Spinal cord (tissue), 10 donors: ENCODE measurements around the gene POLG. TPM values are rescaled to one million over a fixed set of nuclear protein-coding genes. Genes with fewer than 3 reads are reported as not detected.

Experiments used
- DNase-seq, 6 donors: peaks; one replicate each; pipeline versions ENCODE4 v3.0.0 to v3.0.0-alpha.2; 2013 to 2015; ENCODE audit warnings: low spot score in 6 of 6, low read depth in 4 of 6
- H3K27ac ChIP-seq: one replicate; pipeline ENCODE4 v1.5.1; 2013; ENCODE audit warnings: low read depth, low read length, control low read depth
- H3K27me3 ChIP-seq: one replicate; pipeline ENCODE4 v1.6.1; 2013; ENCODE audit warnings: low read length; ENCODE audit not compliant: control insufficient read depth, insufficient read depth
- H3K36me3 ChIP-seq: one replicate; pipeline ENCODE4 v1.6.1; 2013; ENCODE audit warnings: low read length; ENCODE audit not compliant: control insufficient read depth, insufficient read depth
- H3K4me1 ChIP-seq: one replicate; pipeline ENCODE4 v1.6.1; 2013; ENCODE audit warnings: low read length; ENCODE audit not compliant: control insufficient read depth, insufficient read depth
- H3K4me3 ChIP-seq: one replicate; pipeline ENCODE4 v1.5.1; 2013; ENCODE audit warnings: low read depth, low read length, control low read depth
- H3K9me3 ChIP-seq: one replicate; pipeline ENCODE4 v1.6.1; 2013; ENCODE audit warnings: low read length; ENCODE audit not compliant: control insufficient read depth, insufficient read depth
- WGBS: methylation state at CpG from one replicate; pipeline ENCODE4 v1.1.5; 2013; ENCODE audit warnings: missing lambda C conversion rate; ENCODE audit not compliant: insufficient coverage; 5-methylcytosine and 5-hydroxymethylcytosine counted together
- polyA plus RNA-seq, 2 donors: library from polyadenylated mRNA; unstranded; fragments of 120-200 nt; gene quantifications; one replicate each; pipeline ENCODE4 v1.2.1, GENCODE V29; 2013; ENCODE audit not compliant: insufficient read length in 2 of 2
- total RNA-seq, 2 donors: library from RNA; depleted of rRNA in 1 of 2; stranded (reverse); fragments of 120-200 nt in 1 of 2; fragments of >200 nt in 1 of 2; gene quantifications; one replicate each; pipeline versions ENCODE4 v1.2.3 to v1.2.4, GENCODE V29; 2013 to 2014
- donor health status: healthy.

Gene POLG
- total and polyA plus RNA-seq, 4 donors: 26.9 to 53.8 (median 46.4) TPM

DNA sequence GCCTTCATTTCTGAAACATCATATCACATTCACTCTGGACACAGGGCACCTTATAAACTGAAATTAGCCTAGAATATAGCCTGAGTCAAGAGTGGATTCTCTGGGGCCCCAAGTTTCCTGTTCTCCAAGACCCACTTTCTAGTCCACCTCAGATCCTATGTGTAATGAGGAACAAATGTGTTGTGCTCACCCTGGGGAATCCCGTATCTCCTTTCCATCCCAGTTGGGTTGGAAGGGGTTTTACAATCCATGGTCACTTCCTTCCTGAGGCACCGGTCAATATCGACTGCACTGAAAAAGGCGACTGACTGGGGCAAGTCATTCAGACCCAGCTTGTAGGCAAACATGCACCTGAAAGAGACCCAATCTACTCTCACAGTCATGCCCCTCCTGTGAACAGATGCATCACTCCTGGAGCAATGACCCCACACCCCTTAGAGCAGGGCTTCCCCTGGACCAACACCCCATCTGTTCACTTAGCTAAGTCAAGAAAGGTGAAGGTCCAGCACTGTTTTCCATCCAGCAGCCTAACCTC lies 17.4 kb downstream of the POLG start:
- no peaks in the 10 kb centered on the region for H3K27me3 ChIP-seq
- no peaks in the 10 kb centered on the region for H3K9me3 ChIP-seq
- WGBS: 100% methylated on average over 3 of the region's 4 CpGs
- H3K4me3 ChIP-seq: no peak overlapping the region
- H3K36me3 ChIP-seq: peaks cover 62% of the 10 kb centered on the region
- H3K27ac ChIP-seq: no peak overlapping the region
- H3K4me1 ChIP-seq: no peaks in the 10 kb centered on the region
- no peak for DNase-seq

DNA sequence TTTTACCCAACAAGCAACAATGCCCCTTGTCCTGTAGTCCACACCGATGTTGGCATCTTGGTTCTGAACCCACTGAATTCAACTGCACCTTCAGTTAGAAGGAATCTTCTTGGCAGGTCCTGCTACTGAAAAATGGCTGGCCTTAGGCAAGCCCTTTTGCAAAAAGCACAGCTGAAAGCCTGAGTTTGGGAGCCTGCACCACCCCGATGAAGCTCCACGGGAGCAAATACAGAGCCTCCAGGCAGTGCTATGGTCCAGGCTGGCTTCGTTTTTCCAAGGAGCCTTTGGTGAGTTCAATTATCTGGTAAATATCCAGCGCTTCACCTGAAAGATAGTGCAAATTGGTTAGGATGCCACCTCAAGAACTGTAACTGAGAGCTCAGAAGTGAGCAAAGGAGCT lies 18.1 kb downstream of the POLG start:
- Histone ChIP-seq H3K4me3 (no peak overlapping the region), H3K36me3 (peaks cover 55% of the 10 kb centered on the region), H3K9me3 (no peaks in the 10 kb centered on the region), H3K27me3 (no peaks in the 10 kb centered on the region), H3K27ac (no peak overlapping the region), H3K4me1 (no peaks in the 10 kb centered on the region)
- 94% methylated on average over 5 of the region's 5 CpGs for WGBS
- DNase-seq: no peak

DNA sequence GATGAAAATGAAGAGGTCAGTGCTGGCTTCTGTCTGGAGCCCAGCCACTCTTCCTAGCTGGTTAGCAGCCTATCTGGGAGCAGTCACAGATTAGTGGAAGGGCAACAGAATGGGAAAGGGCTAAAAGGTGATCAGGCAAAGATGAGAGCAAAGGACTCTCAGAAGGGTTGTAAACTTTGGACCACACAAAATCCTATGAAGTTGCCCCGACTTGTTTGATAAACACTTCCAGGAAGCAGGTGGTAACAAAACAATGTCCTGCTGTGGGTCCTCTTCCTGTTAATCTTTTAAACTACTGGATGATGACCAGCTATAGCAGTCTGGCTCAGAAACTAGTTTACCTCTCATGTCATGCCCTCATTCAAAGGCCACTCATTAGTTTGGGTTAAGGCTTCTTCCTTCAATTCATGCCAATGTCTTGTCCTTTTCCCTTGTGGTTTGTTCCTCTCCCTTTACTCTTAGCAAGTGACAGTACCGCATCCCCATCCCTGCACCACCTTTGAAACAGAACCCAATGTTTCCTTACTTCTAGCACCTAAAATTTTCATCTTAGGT lies 19.2 kb downstream of the POLG start:
- Histone ChIP-seq H3K9me3 (no peaks in the 10 kb centered on the region), H3K27me3 (no peaks in the 10 kb centered on the region), H3K36me3 (peaks cover 44% of the 10 kb centered on the region), H3K27ac (no peak overlapping the region), H3K4me1 (no peaks in the 10 kb centered on the region), H3K4me3 (no peak overlapping the region)
- 100% methylated on average over 1 of the region's 2 CpGs for WGBS
- no peak for DNase-seq

DNA sequence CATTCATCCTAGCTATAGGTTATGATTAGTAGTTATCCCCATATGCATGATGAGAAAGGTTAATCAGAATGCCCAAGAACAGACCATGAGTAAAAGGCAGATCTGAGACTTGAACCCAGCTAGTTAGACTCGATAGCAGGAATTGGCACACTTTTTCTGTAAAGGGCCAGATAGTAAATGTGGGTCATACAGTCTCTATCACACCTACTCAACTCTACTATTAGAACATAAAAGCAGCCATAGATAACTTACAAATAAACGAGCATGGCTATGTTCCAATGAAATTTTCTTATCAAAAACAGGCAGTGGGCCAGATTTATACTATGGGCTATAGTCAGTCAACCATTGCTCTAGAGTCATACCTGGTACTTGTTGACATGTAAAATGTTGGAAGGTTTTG lies 24.6 kb downstream of the POLG start:
- Histone ChIP-seq H3K36me3 (peaks cover 2% of the 10 kb centered on the region), H3K27me3 (no peaks in the 10 kb centered on the region), H3K4me1 (no peaks in the 10 kb centered on the region), H3K27ac (no peak overlapping the region), H3K9me3 (no peaks in the 10 kb centered on the region), H3K4me3 (no peak overlapping the region)
- no CpG with 5 or more reads among the region's 2 CpGs for WGBS
- no peak for DNase-seq

DNA sequence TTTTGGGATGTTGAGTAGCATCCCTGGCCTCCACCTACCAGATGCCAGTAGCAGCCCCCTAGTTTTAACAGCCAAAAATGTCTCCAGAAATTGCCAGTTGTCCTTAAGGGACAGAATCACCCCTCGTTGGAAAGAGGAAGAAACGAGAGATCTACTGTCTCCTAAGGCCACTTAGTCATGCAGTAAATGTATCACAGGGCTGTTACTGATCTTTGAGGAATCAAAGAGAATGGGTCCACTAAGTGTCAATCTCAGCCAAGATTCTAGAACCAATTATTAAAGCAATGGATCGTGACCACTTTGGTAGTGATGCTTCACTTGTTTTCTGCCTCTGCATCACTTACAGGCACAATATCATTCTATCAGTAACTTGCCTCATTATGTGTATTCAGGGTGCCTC lies 26.4 kb downstream of the POLG start:
- Histone ChIP-seq H3K27ac (no peak overlapping the region), H3K4me3 (no peak overlapping the region), H3K27me3 (no peaks in the 10 kb centered on the region), H3K9me3 (no peaks in the 10 kb centered on the region), H3K36me3 (no peaks in the 10 kb centered on the region), H3K4me1 (no peaks in the 10 kb centered on the region)
- WGBS: 92% methylated on average over 2 of the region's 3 CpGs
- no peak for DNase-seq

- H3K36me3 ChIP-seq: no peaks in the 10 kb centered on the region
- H3K4me3 ChIP-seq: no peak overlapping the region
- H3K4me1 ChIP-seq: no peaks in the 10 kb centered on the region
- no peak for DNase-seq
- no peaks in the 10 kb centered on the region for H3K27me3 ChIP-seq
- no peaks in the 10 kb centered on the region for H3K9me3 ChIP-seq
- no peak overlapping the region for H3K27ac ChIP-seq
- WGBS: no CpG with 5 or more reads among the region's 2 CpGs
Observed at GRCh38 chr15:89307791-89308190, 26.8 kb downstream of the POLG start.

- H3K36me3 ChIP-seq: no peaks in the 10 kb centered on the region
- WGBS: 100% methylated on average over 1 of the region's 2 CpGs
- no peak for DNase-seq
- no peak overlapping the region for H3K4me3 ChIP-seq
- H3K9me3 ChIP-seq: no peaks in the 10 kb centered on the region
- no peaks in the 10 kb centered on the region for H3K4me1 ChIP-seq
- H3K27me3 ChIP-seq: no peaks in the 10 kb centered on the region
- no peak overlapping the region for H3K27ac ChIP-seq
Observed at GRCh38 chr15:89307046-89307587, 27.5 kb downstream of the POLG start.

DNA sequence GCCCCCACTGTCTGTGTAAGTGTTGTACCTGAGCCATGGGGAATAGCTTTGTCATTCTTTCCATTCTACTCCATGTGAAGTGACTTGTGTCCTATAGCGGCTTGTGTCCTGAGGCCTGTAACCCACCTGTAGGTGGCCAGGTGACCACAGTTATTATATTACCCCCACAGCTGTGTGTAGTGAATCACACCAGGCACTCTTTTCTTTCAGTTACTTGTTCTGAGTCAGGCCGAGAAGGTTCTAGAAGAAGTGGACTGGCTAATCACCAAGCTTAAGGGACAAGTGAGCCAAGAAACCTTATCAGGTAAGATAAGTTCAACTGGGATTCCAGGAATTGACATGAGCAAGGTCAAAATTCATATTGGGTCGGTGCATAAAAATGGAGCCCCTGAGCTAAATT lies 29.2 kb downstream of the POLG start:
- 100% methylated on average over 2 of the region's 3 CpGs for WGBS
- Histone ChIP-seq H3K27ac (no peak overlapping the region), H3K36me3 (no peaks in the 10 kb centered on the region), H3K27me3 (no peaks in the 10 kb centered on the region), H3K9me3 (no peaks in the 10 kb centered on the region), H3K4me1 (no peaks in the 10 kb centered on the region), H3K4me3 (no peak overlapping the region)
- no peak for DNase-seq

DNA sequence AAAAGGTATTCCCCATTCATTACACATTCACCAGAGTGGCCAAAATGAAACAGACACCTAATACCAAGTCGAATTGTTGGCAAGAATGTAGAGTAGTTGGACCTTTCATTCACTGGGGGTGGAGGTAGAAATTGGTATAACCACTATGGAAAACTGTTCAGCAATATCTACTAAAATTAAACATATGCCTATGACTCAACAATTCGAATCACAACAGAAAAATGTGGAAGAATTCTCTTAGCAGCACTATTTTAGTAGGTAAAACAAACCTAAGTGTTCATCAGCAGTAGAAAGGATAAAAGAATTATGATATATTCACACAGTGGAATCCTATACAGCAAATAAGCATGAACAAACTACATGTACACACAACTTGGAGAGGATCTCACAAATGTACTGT lies 30.6 kb downstream of the POLG start:
- no peak for DNase-seq
- WGBS: no CpG with 5 or more reads among the region's 2 CpGs
- no peaks in the 10 kb centered on the region for H3K36me3 ChIP-seq

DNA sequence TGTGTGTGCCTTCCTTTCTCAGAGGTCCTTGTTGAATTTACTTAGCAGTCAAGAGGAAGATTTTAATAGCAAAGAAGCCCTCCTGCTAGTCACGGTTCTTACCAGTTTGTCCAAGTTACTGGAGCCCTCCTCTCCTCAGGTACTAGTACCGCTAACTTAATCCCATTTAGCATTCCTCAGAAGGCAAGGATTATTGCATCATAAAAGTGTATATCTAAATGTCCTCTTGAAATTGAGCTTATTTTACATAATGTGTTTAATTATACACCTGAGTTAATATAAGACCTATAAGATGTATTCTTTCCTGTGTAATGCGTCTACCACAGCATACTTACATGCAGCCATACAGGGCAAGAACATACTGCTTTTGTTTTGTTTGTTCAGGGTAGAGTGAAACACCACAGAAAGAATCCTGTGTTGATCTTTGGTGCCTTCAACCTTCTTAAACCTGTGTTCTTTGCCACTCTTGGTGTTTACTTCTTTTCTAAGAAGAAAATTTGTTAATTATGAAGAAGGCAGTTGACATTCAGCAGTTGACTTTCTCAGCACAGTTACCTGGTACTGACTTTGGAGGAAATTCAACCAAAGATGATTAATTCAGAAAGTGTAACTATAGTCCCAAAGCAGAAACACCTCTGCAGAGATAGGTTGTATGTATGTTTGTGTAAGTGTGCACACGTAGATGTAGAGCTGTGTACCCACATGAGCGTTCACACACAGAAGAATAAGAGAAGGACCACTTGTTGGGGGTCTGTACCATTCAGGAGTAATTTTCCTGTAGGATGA lies 33.1 kb downstream of the POLG start:
- Histone ChIP-seq H3K4me3 (no peak overlapping the region), H3K27me3 (no peaks in the 10 kb centered on the region), H3K9me3 (no peaks in the 10 kb centered on the region), H3K36me3 (peaks cover 2% of the 10 kb centered on the region), H3K4me1 (no peaks in the 10 kb centered on the region), H3K27ac (no peak overlapping the region)
- WGBS: no CpG with 5 or more reads among the region's 5 CpGs
- no peak for DNase-seq

More for the DNA sequence above, 30.6 kb downstream of the POLG start:
- Histone ChIP-seq H3K9me3 (no peaks in the 10 kb centered on the region), H3K4me1 (no peaks in the 10 kb centered on the region), H3K4me3 (no peak overlapping the region), H3K27me3 (no peaks in the 10 kb centered on the region), H3K27ac (no peak overlapping the region)
